EL (cell line): ENCODE results near the gene E2F4.

Source experiments
- DNase-seq: peaks from one replicate; pipeline ENCODE4 v3.0.0-alpha.2; 2016

The E2F4 gene

DNA sequence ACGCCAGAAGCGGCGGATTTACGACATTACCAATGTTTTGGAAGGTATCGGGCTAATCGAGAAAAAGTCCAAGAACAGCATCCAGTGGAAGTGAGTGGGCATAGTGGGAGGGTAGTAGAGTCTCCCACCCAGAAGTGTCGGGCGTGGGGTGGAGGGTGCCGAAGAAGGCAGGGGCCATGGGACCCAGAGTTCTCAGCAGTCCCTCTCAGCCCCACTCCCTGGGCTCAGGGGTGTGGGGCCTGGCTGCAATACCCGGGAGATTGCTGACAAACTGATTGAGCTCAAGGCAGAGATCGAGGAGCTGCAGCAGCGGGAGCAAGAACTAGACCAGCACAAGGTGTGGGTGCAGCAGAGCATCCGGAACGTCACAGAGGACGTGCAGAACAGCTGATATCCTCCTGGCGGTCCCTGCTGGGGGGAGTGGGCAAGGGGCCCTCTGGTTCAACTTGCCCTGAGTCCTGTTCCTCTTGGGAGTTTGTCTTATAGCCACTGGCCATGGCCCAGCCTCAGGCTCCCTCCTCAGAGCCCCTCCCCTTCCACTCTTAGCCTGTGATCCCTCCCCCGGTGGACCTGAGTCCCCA, 916 bp downstream of the E2F4 start:
- DNase-seq, result no peak

DNA sequence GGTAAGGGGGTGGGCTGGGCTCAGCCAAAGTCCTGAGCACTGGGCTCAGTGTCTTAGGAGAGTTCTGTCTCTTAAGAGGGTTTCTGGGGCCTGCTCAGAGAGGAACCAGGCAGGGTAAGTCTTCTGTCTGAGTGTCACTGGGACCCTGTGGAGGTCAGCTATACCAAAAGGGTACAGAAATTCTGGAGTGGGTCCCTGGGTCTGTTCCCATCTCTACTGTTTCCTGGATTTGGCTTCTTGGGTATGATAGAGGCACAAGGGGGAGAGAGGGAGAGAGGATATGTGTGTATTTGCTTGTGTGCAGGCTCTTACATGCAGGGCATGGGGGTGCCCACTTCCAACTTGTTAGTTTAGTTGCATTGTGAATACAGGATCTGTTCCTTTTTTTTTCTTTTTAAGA, 1.6 kb downstream of the E2F4 start:
- no peak for DNase-seq

DNA sequence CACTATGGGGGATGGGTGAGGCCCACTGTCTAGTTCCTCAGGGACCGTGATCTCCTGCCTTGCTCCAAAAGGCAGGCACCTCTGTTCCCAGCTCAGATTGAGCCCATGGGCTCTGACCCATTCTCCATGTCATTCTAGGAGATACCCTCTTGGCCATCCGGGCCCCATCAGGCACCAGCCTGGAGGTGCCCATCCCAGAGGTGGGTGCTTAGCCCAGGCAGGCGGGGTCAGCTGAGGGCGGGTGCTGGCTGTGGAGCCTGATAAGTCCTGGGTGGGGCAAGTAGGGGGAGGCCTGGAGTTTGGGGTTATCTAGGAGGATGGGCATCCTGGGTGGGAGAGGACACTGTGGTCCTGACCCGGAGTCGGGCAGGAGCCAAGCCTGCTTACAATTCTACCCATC, 2.3 kb downstream of the E2F4 start:
- DNase-seq, result no peak

DNA sequence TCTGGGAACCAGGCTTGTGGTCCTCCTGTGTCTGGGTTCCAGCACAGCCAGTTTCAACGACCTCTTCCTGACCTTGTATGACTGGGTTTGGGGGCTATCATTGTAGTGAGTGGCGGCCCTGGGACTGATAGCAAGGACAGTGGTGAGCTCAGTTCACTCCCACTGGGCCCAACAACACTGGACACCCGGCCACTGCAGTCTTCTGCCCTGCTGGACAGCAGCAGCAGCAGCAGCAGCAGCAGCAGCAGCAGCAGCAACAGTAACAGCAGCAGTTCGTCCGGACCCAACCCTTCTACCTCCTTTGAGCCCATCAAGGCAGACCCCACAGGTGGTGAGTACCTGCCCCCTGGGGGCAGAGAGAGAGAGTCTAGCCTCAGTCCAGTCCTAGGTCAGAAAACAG, 3.7 kb downstream of the E2F4 start:
- no peak for DNase-seq

DNA sequence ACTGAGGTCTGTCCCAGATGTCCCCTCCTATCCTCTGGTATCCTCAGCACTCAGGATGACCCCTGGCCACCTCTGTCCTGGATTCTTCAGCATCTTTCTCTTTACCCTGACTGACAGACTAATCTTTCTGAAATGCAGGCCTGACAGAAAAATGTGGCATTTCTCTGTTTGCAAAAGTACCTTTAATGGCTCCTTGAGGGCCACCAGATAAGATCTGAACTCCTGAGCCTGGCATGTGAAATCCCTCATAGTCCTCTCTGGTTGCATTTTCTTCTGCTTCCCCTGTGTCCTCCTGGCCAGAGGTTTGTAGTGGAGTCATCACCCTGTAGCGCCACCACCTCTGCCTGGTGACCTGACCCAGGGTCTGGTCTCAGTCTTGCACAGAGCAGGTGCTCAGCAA, 4.9 kb downstream of the E2F4 start:
- DNase-seq, result no peak

DNA sequence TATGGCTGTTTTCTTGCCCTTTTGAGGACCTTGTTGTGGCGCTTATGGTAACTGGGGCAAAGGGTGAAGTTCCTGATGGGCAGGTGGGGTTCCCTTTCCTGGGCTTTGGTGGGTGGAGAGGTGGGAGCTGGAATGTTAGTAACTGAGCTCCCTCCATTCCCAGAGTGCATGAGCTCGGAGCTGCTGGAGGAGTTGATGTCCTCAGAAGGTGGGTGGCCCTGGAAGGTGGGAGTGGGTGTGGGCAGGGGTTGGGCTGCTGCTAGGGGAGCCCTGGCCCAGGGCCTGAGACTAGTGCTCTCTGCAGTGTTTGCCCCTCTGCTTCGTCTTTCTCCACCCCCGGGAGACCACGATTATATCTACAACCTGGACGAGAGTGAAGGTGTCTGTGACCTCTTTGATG, 5.7 kb downstream of the E2F4 start:
- DNase-seq, result no peak

DNA sequence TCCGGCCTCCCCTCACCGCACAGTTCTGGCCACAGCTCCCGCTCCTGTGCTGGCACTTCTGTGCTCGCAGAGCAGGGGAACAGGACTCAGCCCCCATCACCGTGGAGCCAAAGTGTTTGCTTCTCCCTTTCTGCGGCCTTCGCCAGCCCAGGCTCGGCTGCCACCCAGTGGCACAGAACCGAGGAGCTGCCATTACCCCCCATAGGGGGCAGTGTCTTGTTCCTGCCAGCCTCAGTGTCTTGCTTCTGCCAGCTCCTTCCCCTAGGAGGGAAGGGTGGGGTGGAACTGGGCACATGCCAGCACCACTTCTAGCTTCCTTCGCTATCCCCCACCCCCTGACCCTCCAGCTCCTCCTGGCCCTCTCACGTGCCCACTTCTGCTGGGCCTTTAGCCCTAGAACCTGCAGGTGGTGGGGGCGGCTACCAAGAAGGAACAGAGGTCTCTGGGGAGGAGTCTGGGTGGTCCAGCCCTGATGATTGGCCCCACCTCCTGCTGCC, 6.3 kb downstream of the E2F4 start:
- DNase-seq, result peak; percentile 26

DNA sequence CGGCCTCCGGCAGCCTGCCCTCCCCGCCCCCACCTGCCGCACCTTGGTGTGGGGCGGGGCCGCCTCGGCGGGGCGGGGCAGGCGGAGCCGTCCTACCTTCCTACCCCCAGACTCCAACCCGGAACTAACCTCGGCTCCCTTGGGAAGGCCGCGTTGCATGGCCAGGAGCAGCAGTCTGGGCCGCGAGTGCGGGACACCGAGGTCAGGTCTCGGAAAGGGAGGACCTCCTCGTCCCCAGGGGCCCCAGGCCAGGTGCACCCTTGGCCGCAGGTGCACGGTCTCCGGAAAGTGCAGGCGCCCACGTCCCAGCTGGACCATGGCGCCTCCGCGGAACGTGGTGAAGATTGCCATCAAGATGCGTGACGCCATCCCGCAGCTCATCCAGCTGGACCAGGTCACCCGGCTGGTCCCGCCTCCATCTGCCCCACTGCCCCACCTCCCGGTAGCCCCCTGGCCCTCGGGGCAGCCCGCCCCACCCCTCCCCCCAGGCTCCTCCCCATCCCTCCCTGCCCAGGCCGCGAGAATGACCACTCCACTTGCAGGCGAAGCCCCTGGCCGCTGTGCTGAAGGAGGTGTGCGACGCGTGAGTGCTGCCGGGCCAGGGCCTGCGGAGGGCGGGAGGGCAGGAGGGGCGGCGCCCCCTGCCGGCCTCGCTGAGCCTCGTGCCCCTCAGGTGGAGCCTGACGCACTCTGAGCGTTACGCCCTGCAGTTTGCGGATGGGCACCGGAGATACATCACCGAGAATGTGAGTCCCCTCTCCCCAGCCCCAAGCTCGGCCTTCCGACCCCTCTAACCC, 7.3 kb downstream of the E2F4 start, which contains the start of gene ELMO3:
Gene ELMO3, plus strand, starts transcription at position 121 of the 797 bp plus-strand sequence. Its CDS starts 196 bp downstream, at position 317.
- no peak for DNase-seq

DNA sequence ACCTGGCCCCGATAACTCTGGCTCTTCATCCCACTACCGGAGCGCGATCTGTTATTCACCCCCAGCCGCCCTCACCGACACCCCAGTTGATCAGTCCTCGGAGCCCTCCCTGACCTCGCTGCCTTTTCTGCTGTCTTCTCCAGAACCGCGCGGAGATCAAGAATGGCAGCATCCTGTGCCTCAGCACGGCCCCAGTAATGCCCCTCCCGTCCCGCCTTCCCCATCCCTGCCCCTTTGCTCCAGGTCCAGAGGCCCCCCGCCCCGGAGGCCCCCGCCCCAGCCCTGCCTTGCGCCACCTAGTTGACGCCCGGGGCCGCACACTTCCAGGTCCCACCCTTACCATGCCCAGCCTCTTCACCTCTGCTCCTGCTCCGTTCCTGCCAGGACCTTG, 7.8 kb downstream of the E2F4 start:
- no peak for DNase-seq

DNA sequence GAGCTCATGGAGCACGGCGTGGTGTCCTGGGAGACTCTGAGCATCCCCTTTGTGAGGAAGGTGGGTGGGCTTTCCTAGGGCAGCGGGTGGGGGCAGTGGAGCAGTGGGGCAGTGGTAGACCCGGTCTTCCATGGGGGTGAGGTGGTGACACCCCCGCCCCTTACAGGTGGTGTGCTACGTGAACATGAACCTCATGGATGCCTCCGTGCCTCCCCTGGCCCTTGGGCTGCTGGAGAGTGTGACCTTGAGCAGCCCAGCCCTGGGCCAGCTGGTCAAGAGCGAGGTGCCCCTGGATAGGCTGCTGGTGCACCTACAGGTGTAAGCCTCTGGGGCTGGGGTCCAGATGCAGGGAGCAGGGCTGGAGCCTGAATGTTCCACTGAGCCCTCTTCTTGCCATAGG, 8.5 kb downstream of the E2F4 start:
- no peak for DNase-seq

DNA sequence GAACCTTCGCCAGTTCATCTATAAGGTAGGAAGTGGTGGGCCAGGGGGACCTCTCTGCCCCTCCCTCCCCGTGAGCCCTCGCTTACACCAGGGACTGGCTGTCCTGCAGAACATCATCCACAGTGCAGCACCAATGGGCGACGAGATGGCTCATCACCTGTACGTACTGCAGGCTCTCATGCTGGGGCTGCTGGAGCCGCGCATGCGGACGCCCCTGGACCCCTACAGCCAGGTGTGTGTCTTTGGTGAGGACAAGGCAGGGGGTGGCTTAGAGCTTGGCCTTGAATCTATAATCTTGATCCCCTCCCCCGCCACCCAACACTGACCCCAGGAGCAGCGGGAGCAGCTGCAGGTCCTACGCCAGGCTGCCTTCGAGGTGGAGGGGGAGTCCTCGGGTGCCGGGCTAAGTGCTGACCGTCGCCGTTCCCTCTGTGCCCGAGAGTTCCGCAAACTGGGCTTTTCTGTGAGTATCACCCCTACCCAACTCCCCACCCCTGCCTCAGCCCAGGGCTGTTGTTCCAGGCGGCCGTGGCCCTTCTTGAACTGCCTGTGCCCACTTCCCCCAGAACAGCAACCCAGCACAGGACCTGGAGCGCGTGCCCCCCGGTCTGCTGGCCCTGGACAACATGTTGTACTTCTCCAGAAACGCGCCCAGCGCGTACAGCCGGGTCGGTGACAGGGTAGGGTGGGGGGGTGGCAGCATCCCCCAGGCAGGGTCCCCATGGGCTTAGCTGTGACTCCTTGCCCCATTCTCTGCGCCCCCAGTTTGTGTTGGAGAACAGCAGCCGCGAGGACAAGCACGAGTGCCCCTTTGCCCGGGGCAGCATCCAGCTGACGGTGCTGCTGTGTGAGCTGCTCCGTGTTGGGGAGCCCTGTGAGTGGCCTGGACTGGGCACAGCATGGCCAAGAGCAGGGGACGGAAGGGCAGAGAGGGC, 9.7 kb downstream of the E2F4 start:
- DNase-seq, result no peak

DNA sequence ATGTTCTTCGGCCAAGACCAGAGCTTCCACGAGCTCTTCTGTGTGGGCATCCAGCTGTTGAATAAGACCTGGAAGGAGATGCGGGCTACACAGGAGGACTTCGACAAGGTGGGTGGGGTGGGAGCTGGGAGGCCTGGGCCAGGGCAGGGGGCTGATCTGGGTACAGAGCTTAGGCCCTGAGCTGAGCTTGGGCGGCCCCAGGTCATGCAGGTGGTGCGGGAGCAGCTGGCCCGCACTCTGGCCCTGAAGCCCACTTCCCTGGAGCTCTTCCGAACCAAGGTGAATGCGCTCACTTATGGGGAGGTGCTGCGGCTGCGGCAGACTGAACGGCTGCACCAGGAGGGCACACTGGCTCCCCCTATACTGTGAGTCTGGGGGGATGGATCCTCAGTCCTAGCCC, 10.5 kb downstream of the E2F4 start:
- DNase-seq, result no peak

DNA sequence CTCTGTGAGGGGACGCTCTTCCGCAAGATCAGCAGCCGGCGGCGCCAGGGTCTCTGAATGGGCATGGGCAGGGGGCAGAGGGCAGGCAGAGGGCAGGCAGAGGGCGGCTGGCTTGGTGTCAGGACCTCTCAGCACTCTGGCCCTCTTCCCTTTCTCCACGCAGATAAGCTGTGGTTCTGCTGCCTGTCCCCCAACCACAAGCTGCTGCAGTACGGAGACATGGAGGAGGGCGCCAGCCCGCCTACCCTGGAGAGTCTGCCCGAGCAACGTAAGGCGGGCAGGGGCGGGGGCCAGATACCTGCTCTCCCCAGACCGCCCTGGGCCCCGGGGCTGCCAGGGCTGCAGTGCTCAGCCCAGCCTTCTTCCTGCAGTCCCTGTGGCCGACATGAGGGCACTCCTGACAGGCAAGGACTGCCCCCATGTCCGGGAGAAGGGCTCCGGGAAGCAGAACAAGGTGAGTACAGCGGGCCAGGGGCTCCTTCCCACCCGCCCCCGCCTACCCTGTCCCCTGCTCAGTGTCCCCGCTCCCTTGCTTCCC, 11.1 kb downstream of the E2F4 start:
- no peak for DNase-seq

DNA sequence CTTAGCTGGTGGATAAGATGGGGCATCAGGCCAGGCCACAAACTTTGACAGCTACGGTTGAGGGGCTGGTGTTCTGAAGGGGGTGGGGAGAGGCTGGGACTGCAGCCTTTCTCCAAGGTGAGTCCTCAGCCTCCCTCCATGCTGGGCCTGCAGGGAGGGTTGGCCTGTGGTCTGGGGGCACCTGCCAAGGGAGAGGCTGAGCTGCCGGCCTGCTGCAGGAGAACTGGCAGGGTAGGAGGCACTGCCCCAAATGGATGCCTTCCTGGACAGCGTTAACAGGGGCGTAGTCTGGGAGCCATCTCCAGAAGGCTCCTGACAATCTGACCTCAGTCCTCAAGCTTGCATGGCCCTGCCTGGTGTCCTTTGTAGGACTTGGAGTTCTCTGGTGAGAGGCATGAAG, 12.1 kb downstream of the E2F4 start:
- DNase-seq, result no peak

DNA sequence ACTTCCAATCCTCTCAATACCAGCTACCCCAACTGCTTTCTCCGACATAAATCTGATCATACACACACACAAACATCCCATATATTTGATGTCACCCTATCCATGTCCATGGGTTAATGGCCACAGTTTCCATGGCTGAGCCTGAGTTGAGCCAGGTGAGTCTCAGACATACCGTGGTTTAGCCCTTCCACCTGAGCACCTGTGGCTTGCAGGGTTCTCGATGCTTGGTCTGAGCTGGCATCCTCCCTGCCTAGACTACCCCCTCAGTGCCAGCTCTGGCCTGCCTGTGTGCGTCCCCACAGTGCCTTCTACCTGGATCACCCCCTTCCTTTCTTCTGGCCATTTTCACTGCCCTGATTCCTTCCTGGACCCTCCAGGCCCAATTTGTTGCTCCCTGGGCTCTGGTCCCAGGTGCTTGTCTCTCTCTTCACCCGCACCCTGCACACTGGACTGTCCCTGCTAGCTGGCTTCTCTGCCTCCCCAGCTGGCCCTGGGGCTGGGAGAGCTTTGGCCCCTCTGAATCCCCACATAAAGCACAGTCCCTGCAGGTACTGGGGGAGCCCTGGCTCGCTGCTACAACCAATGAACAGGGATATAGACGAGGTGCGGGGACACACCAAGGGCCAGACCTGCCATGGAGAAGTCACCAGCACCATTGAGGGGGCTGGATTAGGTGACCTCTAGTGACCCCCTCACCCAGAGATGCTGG, 14.3 kb downstream of the E2F4 start:
- no peak for DNase-seq

DNA sequence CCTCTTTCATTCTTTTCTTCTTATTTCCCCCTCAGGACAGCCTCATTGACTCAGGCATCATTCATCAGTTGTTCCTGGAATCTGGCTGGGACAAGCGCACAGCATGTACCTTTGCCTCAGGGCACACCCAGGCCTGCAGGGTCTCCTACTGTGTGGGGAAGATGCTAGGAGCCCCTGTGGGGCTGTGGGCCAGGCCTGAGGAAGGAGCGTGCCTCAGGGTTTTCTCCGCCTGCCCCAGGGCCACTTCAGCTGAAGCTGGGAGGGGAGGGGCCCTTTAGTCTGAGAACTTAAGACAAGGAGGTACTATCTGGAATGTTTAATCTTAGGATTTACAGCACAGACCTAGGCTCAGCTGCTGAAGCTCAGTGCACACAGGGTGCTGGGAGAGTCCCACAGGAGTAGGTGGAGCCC, 14.9 kb downstream of the E2F4 start:
- DNase-seq, result peak; percentile 57

DNA sequence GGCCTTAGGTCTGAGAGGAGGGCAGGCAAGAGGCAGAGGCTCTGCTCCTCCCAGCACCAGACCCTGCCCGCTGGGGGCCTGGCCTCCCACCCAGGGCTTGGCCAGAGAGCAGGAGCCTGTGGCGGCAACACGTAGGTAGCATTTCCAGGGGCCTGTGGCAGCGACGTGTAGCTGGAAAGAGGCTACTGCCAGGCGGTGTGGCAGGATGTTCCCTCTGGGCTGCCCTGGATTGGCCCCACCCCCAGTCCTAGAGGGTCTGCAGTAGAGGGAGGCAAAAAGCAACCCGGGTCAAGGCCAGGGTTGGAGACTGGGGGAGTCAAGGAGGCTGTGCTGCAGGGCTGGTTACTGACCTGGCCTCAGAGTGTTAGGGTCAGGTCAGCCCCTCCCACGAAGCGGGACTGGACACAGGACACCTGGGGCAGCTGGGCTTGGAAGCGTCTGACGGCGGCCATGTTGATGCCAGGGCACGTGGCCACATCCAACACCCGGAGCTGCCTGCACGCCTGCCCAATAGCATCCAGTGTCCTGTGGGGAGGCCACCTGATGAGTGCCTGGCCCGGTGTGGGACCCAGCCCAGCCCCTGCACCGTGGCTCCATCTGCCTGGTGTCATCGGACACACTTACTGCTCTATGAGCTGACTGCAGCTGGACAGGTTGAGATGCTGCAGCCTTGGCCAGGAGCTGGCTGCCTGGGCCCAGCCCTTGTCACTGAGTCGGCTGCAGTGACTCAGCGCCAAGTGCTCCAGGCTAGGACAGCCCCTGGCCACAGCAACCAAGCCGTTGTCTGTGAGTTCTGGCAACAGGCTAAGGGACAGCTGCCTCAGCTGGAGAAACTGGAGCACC, 15.5 kb downstream of the E2F4 start:
- peak; percentile 71 for DNase-seq

DNA sequence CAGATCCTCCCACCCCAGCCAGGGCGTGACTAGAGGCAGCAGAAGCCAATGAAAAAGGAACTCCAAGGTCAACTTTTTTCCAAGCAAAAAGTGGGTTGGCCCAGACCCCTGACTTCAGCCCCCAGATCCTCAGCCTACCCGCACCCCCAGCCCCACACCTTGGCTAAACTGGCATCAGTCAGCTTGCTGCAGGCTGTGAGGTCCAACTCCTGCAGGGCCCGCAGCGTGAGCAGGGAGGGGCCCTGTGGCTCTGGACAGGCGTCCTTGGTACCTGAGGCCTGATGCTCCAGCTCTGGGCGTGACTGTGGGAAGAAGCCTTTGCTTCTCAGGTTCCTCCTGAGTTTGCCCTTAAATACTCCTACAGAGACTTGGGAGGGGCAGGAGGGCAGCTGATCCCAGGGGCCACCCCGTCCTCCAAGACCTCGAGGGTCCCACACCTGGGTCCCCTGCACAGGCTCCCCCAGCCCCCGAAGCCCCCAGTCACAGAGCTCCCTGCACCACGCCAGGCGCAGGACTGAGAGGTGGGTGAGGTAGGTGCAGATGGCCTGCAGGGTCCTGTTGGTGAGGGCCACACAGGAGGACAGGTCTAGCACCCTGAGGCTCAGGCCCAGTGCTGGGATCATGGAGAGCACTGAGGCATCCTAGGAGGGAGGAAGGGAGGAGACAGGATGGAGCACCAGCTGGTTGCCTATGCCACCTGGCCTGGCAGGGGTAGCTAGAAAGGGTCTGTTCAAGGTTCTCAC, 16.4 kb downstream of the E2F4 start:
- DNase-seq, result no peak

DNA sequence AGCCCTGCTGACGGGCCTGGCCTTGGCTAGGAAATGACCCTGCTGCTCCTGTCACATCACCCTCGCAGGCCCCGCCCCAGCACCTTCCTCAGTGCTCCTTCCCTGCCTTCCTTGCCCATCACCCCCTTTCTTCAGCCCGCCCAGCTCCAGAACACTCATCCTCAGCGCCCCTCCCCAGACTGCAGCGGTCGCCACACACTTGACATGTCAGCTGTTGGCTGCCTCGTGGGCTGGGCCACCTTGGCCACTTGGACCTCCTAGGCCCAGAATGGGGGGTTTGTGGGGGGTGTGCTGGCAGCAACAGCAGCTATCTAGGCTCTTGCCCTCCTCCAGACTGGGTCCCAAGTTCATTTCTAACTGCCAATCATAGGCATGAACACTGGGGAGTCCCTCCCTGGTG, 17.6 kb downstream of the E2F4 start:
- no peak for DNase-seq

DNA sequence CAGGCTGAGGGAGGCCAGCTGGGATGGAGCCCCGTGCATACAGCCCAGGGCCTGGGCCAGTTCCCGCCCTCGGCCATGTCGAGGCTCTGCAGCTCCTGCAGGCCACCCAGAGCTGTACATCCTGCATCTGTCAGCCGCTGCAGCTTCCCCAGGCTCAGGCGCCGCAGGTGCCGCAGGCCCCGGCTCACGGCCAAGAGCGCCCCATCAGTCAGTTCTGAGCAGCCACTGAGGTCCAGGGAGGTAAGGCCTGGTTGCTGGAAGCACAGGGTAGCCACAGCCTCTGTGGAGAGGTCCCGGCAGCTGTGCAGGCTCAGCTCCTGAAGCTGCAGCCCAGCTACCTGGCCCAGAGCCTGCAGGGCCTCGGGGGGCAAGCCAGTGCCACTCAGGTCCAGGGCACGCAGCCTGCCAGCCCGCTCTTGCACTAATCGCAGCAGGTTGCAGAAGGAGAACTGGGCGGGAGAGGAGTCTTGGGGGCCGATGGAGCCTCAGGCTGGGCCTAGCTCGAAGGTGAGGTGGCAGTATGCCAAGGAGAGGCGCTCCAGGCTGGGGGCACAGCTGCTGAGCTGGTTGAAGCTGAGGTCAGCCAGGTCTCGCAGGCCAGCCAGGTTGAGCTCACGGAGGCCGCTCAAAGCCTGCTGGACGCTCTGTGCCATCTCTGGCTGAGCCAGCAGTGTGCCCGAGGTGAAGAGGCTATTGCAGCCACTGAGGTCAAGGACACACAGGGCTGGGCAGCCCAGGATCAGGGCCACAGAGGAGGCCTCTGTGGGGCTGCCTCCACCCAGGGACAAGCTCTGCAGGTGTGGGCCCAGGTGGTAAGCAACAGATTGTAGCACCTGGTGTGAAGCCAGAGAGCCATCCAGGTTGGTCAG, 18.3 kb downstream of the E2F4 start:
- DNase-seq, result no peak
